SW 1271 (cell line): Measurements from ENCODE around the gene SSH3.
A peak's percentile ranks its signal among the peaks of the same experiment; 100 is the strongest.

Source experiments
- DNase-seq, 2 experiments: peaks; one replicate each; lab custom pipeline; 2025; lab: John Stamatoyannopoulos, UW

Gene SSH3

DNA sequence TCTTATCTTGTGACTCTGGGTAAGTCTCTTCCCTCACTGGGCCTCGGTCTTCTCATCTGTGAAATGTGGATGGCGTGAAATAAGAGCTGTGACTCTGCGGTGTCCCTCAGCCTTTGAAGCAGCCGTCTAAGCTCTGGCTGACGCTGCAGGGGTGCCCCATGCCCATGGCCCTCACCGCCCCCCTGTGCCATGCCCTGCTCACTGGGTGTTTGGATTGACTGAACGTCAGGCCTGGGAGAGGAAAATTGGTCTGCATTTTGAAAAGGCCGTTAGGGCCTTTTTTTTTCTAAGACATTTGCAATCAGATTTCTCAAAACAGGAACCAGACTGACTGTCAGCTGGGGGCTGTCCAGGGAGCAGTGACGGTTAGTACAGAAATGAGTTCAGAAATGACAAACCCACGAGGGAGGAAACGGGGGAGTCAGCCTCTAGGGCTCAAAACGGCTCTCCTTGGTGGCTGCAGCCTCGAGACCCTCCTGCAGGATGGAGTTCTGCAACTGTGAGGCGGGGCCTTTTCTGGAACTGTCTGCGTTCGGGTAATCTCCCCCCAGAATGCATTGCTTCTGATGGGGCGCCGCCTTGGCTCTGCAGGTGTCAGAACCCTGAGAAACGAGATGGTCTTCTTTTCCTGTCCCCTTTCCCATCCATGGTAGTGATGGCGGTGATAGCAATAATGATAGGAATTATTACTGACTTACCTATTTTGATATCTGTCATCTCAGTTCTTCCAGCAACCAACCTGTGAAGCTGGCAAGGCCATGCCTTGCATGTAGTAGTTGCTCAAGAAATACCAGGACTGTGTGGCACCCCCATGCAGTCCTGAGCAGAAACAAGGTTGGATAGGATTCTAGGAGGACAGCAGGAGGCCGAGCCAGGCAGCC lies 35.0 kb upstream of the SSH3 start:
- DNase-seq, result no peak

DNA sequence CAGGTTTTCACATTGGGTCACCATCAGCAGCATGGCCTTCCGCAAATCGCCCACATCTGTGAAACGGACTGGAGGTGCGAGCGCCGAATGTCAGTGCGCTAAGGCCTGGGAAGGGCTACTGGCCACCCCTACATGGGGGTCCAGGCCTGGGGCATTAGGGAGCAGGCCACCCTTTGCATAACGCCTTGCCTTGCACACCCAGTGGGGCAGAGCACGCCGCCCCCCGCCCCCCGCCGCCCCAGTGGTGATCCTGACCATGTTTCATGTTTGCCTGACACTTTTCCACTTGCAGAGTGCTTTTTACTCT lies 34.4 kb upstream of the SSH3 start:
- no peak for DNase-seq

DNA sequence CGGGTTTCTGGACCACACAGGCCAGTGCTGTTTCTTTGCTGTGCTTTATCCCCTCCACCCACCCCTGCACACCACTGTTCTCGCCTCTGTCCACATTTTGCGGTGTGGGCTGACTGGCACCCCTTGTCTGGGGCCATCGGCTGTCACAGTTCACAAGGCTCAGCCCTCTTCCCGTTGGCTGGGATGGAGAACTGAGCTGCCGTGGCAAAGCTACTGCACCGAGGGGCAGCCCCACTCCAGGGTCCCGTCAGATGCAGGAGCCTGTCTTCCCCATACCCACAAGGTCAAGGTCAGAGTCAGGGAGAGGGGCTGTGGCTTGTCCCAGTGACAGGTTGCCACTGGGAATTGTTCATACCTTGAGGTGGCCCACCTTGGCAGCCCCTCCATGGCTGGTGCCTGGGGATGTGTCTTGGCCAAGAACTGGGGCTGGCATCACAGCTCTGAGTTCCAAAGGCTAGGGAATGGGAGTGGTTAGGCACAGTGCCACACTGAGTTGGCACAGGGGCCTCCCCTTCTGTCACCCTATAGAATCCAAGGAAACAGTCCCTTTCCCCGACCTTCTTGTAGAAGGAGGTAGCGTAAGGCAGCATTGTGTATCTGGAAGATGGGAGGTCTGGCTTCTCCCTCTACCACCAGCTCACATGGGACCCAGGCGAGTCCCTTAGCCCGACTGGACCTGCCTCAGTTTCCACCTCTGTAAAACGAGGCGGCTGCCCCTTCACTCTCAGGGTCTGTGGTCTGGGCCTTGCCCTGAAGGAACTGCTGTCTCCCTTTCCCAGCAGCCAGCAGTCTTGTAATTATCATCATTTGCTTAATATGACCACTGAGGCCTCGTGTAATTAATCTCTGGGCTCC lies 33.7 kb upstream of the SSH3 start:
- DNase-seq, result no peak

DNA sequence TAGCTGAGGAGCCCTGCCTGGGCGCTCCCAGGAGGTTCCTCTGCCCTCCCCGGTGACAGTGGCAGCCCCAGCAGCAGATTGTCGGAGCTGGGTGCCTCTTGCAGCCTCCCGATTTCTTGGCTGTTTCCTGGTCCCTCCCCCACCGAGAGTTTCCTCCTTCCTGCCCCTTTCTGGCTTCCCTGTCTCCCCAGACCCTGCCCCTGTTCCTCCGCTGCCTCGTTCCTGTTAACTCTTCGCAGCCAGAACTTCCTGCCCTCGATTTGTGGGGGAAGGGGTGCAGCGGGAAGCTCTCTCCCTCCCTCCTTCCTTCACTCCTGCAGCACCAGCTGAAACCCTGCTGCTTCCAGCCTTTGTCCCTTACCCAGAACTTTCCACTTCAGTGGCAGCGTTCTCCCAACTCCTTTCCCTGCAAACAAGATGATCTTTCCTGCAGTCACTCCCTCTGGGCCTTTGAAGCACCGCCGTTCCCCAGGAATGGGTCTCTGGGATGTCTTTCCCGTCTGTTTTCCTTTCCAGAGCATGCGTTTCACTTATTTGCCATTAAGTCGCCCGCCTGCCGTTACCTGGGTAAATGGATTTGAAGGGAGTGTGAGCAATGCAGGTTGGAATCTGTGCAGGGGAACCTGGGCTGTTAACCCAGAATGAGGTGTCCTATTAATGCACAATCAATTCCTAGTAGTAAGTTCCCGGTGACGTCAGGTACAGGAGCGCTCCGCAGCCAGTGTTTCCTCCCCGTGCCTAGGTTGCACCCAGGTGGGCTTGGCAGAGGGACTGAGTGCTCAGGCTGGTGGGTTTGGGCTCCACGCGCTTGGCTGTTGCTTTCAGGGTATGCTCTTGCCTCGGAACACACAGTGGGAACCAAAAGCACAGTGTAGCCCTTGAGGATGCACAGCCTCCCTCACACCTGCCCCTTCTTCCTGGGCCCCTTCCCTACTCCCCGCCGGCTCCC lies 32.8 kb upstream of the SSH3 start:
- DNase-seq, result no peak

DNA sequence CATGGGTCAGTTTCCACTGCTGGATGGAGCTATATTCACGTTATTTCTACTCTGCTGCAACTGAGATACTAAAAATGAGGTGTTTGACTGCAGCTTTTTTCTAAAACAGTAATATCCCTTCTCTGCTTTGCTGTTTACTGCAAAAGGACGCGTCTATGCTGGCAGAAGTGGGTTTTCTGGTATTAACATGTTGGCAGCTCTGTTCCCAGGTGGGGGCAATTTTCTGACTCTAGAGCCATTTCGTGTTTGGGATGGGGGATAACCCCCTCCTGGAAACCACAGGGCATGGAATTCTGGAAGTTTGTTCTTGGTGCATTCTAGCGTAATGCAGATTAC lies 32.2 kb upstream of the SSH3 start:
- no peak for DNase-seq

DNA sequence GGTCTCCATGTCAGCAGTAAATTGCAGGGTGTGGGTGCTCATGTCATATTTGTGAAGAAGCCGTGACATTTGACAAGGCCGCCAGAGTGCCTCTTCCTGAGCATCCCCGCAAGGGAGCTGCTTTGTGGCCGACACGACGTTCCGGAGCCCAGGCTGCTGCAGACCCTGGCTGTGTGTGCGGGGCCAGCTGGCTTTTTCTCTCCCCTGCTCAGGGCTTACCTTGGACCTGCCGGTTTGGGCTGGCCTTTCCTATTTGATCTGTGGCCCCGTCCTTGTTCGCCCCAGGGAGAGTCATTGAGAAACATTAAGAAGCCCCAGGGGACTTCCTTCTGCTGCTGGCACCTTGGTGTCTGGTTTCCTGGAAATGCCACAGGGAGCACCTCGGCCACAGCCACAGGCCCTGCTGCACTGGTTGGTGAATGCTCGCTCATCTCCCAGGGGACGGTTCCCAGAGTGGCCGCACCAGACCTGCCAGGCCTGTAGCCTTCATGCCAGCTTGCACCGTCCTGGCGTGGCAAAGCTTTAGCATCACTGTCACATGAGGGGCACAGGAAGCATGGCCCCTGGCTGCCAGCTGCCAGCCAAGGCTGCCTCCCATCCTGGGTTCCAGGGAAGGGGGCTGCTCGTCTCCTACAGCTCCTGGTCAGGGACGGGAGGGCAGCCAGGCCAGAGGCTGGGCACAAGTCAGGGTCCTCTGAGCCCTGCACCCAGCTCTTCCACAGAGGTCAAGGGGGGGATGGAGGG lies 31.6 kb upstream of the SSH3 start:
- no peak for DNase-seq

DNA sequence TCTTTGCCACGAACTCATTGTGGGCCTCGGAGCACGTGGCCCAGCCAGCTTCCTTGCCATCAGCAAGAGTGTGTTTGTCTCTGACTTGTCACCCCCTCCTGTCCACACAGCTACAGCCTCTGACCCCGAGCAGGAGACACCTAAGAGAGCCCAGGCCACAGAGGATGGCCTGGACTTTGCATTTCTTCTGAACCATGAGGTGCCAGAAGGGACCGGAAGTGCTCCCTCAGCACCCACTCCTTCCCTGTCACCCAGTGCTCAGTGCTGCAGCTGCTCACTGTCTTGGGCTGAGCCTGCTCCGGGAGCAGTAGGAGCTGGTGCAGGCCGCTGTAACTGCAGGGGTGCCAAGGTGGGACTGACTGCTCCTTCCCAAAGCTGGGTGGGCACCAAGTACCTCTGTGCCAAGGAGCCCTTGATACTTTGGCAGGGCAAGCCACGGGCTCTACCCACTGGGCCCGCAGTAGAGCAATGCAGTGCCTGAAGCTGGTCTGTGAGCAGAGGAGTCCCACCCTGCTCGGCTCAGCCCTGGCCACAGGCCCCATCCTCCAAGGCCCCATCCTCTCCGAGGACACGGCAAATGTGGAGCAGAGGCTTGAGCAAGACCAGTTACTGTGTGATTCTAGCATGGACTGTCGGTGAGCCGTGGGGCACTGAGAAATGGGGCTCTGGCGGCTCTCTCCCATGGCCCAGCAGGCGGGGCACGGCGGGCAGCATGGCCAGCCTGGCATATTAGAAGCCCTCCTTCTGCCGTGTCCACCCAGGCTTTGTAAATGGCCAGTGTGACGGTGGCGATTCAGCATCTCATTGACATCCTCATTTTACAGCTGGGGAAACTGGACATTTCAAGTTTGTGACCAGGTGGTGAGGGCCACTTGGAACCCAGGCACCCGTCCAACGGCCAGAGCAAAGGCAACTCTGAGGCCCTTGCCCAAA lies 30.7 kb upstream of the SSH3 start:
- DNase-seq, result no peak

DNA sequence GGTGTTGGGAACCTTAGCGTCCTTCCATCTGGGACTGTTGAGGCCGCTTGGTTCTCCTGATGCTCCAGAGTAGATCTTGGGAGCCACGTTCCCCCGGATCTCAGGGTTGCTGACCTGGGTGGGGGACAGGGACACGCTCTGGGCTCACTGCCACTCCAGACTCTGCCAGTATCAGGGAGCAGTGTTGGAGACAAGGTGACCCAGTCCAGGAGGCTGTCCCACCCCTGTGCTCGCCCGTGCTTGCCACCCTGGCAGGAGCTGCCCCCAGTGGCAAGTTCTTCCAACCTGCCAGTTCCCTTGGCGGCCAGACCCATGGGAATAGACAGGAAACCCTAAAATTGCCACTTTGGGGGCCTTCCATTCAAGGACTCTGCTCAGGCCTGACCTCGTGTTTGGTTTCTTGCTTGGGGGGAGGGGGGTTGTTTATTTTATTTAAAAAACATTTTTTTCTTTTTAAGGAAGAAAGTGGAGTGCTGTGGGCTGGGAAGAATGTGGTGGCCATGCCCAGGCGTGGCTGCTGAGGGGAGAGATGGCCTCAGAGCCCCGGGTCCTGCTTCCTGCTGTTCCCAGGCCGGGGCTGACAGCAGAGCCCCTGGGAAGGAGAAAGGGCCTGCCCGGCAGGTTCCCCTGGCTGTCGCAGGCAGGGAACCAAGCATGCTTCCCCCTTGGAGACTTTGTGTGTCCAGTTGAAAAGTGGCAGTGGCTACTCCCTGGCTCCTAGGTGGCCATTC lies 29.9 kb upstream of the SSH3 start:
- no peak for DNase-seq

DNA sequence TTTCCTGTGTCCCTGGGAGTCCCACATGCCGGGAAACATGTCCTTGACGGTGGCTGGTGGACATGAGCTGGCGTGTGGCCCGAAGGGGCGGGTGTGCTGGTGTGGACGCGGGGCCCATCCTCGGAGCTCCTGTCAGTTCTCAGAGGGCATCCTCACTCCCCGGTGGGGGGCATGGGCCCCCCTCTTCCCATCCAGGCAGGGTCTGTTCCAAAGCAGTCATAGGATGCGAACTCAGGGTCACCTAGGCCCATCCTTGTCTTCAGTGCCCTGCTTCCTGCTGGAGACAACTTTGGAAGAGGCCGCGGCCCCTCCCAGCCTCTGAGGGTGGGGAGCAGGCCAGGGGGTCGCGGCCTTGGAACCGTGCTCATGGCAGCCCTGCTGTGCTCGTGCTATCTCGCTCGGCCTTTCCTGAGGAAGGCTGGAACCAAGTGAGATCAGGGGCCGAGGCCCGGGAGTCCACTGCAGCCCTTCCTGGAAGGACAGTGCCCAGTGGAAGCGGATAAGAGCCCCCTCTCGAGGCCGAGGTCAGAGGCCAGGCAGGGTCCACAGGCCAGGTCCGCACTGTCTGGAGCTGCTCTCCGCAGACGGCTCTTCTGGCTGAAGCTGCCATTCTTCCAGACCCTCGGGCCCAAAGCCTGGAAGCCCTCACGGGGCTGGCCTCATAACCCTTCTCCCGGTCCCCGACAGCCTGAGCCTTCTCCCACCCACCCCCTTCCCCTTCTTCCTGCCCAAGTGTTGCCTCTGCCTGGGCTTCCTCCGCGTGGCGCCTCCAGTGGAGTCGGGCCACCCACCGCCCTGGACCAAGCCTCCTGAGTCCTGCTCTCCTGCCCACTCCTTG lies 28.3 kb upstream of the SSH3 start:
- DNase-seq, result no peak

DNA sequence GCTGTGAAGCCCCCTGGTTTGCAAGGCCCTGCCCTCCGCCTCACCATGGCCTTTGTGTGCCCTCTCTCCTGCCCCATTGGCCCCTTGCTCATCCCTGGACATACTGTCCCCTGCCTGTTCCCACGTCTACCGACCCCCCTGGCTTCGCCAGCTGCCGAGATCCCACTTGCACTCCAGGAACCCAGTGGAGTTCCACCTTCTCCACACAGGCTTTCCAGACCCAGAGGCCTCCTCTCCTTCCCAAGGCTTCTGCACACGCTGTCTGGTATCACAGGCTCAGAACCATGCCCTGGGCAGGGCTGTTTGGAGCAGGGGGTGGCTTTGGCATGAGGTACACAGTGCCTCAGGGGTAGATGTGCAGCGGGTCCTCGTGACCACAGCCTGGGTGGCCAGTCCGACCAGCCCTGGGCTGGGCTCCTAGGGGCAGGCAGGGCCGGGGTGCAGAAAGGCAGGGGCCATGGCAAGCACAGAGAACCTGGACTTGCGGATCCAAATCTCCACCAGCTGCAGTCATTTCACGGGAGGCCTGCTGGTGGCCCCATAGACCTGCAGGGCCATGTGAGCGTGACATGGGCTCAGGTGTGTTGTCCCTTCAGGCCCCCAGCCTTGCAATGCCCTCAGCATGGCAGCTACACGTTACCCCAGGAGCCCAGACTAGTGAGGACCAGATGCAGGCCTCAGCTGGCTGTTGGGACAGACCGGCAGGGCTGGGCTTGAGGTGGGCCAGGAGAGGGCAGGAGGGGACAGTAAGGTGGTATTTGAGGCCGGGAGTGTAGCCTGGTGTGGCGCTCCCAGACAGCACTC lies 27.5 kb upstream of the SSH3 start:
- no peak for DNase-seq

DNA sequence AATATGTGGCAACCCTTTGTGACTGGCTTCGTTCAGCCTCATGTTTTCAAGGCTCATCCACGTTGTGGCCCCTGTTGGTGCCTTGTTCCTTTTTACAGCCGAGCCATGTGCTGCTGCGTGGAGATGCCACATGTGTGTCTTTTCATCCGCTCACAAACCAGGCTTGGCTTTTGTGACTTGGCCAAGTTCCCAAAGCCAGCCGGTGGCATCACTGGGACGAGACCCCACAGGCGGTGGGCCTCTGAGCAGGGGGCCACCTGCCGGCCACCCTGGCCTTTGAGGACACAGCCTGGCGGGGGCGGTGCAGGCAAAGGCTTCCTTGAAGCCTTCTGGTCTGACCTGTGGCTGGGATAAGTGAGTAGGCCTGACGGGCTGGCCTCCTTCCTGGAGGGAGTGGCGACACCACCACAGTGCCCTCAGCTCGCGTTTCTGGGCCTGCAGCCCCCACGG lies 26.5 kb upstream of the SSH3 start:
- DNase-seq, result no peak

DNA sequence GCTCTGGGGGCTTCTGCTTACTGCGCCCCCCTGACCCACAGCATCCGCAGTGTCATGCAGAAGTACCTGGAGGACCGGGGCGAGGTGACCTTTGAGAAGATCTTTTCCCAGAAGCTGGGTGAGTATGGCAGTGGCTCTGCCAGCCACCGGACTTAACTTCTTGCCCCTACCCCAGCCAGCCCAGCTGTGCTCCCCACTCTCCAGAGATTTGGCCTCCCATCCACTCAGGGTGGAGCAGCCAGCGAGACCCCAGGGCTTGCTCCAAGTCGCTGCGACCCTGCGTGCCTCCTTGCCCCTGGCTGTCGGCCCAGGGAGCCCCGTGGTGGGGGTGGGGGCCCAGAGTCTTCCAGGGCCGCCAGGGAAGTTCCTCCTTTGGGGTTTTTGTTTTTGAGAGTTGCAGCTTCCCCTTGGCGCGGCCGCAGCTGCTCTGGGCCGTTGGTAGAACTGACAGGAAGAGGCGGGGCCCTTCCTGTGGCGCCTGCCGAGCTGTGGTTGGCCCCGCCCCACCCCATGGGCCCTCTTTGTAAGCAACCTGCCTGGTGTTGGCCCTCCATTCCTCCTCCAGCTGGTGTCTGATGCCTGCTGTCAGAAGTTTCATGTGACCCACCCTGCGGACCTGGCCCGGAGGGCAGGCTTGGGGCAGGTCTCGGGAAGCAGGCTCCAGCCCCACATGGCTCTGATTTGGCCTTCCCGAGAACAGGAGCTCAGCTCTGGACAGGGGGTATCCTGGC lies 25.9 kb upstream of the SSH3 start:
- peak in 1 of 2 experiments; percentile 36 for DNase-seq

DNA sequence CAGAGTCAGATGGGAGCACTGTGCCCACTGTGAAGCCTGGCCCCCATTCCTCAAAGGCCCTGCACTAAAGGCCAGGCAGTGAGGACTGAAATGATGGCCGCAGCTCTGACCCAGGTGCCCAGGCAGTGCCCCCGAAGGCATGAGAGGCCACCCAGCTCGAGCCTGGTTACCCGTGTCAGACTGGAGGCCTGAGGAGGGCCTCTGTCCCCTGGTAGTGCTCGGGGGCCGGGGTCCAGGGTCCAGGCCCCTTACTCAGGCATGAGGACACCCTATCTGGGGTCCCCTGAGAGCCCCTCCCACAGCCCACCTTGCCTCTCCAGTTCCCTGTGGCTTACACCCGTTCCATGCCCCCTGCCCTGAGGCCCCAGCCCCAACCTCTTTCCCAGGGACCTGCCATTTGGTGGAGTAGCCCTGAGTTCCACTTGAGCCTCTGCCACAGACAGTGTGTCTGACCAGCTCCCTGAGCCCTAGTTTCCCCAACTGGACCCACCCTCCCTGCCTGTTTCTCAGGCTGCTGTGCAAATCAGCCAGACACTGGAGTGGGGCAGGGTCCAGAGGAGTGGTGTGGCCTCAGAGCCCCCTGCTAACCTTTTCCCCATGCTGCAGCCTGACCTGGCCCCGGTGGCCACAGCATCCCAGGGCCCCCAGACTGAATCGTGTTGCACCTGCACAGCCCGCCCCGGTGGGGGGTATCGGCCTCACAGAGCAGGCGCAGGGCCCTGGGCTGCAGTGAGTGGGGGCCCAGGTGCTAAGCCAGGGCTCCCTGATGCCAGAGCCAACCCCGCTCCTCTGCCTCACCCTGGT lies 25.0 kb upstream of the SSH3 start:
- DNase-seq, result no peak

DNA sequence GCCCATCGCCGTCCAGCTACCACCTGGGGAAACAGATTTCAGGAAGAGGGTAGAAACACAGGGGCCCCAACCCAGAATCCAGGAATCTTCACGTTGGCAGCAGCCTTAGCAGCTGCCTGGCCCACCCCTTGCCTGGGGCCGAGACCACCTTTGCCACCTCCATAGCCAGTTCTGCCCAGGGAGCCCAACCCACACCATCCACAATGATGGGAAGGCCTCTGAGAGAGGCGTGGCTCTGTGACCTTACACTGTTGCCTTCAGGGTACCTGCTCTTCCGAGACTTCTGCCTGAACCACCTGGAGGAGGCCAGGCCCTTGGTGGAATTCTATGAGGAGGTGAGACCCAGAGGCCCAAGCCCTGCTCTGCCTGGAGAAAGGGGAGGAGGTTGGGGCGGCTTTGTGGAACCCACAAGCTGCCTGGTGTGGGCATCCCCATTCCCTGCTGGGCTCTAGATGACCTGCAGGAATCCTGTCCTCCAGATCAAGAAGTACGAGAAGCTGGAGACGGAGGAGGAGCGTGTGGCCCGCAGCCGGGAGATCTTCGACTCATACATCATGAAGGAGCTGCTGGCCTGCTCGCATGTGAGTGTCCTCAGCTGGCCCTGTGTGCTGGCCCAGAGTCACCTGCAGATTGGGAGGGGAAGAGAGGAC lies 24.3 kb upstream of the SSH3 start:
- no peak for DNase-seq

DNA sequence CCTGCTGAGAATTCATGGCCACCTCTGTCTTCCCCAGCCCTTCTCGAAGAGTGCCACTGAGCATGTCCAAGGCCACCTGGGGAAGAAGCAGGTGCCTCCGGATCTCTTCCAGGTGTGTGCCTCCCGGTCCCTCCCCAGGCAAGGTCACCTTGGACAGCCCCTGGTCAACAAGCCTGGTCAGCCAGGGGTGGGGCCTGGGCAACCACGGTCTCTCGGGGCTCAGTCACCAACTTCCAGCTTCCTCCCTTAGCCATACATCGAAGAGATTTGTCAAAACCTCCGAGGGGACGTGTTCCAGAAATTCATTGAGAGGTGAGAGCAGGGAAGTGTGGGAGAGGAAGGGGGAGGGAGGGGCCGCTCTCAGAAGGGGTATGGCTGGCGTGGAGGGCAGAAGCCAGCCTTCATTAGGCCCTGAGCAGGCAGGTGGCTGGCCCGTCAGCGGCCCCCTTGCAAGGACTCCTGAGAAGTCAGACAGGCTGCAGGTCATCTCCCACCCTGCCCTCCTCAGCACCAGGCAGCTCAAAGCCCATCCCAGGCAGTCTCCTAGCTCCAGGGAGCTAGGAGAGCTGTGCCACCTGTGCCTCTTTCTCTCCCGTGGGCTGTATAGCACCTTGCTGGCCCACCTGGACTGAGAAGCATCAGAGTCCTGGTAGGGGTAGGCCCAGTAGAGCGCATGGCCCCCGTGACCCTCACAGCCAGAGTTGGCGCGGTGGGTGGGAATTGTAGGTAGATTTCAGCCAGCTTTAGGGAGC lies 23.6 kb upstream of the SSH3 start:
- DNase-seq, result no peak
